Left lung (tissue), 10 donors: ENCODE data around the gene PDE8B. TPM values are rescaled to one million over a fixed set of nuclear protein-coding genes. Genes with fewer than 3 reads are reported as not detected.

Source experiments
- ATAC-seq: fragments of 200-7000 bp; cut with Tn5 transposase; one replicate; pipeline ENCODE4 v1.9.1; 2020; ENCODE audit warnings: moderate library complexity
- DNase-seq, 4 donors: peaks; one replicate each; pipeline ENCODE4 v3.0.0-alpha.2; 2013 to 2020
- H3K27ac ChIP-seq, 2 donors: fragments of 200-600 bp; sonication (generic) in 1 of 2; one replicate each; pipeline versions ENCODE4 v1.5.0 to v1.8.0; 2020 to 2021
- H3K27me3 ChIP-seq, 2 donors: fragments of 200-600 bp; sonication (generic) in 1 of 2; one replicate each; pipeline versions ENCODE4 v1.5.0 to v1.8.0; 2020 to 2021
- H3K36me3 ChIP-seq, 2 donors: fragments of 200-600 bp; sonication (generic) in 1 of 2; one replicate each; pipeline versions ENCODE4 v1.5.0 to v1.8.0; 2020 to 2021
- H3K4me1 ChIP-seq, 2 donors: fragments of 200-600 bp; one replicate each; pipeline ENCODE4 v1.8.0; 2021
- H3K4me3 ChIP-seq, 2 donors: fragments of 200-600 bp; sonication (generic) in 1 of 2; one replicate each; pipeline versions ENCODE4 v1.5.0 to v1.8.0; 2020 to 2021; ENCODE audit warnings: mild to moderate bottlenecking in 1 of 2
- H3K9me3 ChIP-seq, 2 donors: fragments of 200-600 bp; sonication (generic) in 1 of 2; one replicate each; pipeline versions ENCODE4 v1.5.0 to v1.8.0; 2020 to 2021
- intact Hi-C, 2 donors: fragments of 100-400 bp; cut with DNase I; formaldehyde crosslinking; loops; one replicate each; pipeline versions ENCODE4 v1.11.2 to v1.14.2; 2022
- polyA plus RNA-seq, 6 donors: library from polyadenylated mRNA; unstranded; fragments of 120-200 nt; gene quantifications; one replicate each; pipeline ENCODE4 v1.2.1, GENCODE V29; 2013; ENCODE audit not compliant: insufficient read length in 6 of 6
- total RNA-seq, 2 donors: library from RNA; stranded (reverse); fragmentation: NEBNext Ultra II Directional; extraction: Animal tissue kit (Norgen Biotek cat#: 25700); gene quantifications; one replicate each; pipeline ENCODE4 v1.2.1, GENCODE V29; 2021
- TF ChIP-seq, protein P1 (sequence below), 2 donors: fragments of 200-600 bp; sonication (generic) in 1 of 2; IDR thresholded peaks; one replicate each; pipeline versions ENCODE4 v1.5.0 to v1.8.0; 2021; ENCODE audit warnings: antibody characterized with exemption in 2 of 2
- donor health status: DM: no; HTN: yes; CAD: no.
- donor health status: DM: no; HTN: no; CAD: no.

The PDE8B gene
- total and polyA plus RNA-seq, 8 donors: 3.3 to 8.7 (median 6.5) TPM

DNA sequence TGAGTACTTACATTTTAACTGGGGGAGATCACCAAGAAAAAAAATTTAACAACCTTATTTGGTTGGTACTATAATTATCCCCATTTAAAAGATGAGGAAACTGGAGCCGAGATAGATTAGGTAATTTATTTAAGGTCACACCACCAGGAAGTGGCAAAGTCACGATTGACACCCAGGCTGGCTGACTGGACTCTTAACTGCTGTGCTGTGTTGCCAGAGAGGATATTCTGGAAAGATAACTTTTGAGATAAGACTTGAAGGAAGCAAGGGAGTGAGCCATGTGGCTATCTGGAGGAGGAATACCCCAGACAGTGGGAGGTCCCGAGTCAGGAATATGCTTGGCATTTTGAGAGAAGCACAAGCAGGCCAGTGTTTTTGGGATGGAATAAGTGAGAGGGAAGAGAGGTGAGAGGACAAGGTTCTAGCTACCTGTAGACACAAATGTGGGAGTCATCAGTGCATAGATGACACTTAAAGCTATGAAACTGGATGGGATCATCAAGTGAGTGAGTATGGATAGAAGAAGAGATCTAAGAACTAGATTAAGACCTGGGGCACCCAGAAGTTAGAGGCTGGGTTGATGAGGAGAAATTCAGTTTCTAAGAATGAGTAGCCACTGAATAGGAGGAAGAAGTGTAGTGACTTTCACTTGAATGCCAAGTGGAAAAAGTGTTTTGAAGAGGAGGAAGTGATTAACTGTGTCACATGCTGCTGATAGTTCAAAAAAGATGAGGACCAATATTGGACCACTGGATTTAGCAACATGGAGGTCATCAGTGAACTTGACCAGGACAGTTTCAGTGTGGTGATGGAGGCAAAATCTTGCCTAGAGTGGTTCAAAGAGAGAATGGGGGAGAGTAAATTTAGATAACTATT, 25.6 kb downstream of the PDE8B start:
- TF ChIP-seq, protein P1, sequence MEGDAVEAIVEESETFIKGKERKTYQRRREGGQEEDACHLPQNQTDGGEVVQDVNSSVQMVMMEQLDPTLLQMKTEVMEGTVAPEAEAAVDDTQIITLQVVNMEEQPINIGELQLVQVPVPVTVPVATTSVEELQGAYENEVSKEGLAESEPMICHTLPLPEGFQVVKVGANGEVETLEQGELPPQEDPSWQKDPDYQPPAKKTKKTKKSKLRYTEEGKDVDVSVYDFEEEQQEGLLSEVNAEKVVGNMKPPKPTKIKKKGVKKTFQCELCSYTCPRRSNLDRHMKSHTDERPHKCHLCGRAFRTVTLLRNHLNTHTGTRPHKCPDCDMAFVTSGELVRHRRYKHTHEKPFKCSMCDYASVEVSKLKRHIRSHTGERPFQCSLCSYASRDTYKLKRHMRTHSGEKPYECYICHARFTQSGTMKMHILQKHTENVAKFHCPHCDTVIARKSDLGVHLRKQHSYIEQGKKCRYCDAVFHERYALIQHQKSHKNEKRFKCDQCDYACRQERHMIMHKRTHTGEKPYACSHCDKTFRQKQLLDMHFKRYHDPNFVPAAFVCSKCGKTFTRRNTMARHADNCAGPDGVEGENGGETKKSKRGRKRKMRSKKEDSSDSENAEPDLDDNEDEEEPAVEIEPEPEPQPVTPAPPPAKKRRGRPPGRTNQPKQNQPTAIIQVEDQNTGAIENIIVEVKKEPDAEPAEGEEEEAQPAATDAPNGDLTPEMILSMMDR (IDR thresholded peaks at IDR 0.05): no peak
- Histone ChIP-seq H3K36me3 (no peaks in the 10 kb centered on the region), H3K4me3 (no peak overlapping the region), H3K27ac (no peak overlapping the region), H3K4me1 (peaks cover 0 to 3% of the 10 kb centered on the region in 2 donors), H3K27me3 (no peaks in the 10 kb centered on the region), H3K9me3 (no peaks in the 10 kb centered on the region)
- DNase-seq (no peak), ATAC-seq (no peak)
- intact Hi-C loops: no loop called here

DNA sequence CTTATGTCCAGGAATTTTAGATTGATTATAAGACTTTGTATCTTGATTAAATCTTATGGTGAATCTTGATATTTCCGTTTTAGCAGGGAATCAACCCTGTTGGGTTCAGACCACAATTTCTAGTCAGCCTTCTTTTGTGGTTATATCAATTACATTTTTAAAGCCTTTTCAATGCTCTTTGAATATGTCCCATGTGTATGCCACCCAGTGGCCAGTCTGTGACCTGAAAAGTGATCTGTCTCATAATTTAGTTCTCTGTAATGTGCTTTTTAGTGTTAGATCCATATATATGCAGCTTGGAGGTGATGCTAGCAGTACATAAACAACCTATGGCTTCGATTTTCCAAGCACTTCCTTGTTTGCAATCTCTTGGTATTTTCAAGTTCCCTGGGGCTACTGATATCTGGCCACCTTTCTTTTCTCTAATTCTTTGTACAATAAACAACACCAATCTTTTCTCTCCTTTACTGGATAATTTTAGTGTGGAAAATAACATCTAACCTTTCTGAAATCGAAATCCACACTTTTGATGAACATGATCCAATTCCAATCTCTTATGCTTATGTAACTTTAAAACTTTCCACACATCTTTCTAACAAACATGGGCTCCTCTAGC, 28.8 kb downstream of the PDE8B start:
- Histone ChIP-seq H3K27ac (no peak overlapping the region), H3K9me3 (no peaks in the 10 kb centered on the region), H3K36me3 (no peaks in the 10 kb centered on the region), H3K27me3 (no peaks in the 10 kb centered on the region), H3K4me3 (no peak overlapping the region), H3K4me1 (no peaks in the 10 kb centered on the region)
- no peak for DNase-seq
- TF ChIP-seq, protein P1 (IDR thresholded peaks at IDR 0.05): peak in 1 of 2 donors; percentile 27
- peak; percentile 36 for ATAC-seq
- intact Hi-C loops: no loop called here

DNA sequence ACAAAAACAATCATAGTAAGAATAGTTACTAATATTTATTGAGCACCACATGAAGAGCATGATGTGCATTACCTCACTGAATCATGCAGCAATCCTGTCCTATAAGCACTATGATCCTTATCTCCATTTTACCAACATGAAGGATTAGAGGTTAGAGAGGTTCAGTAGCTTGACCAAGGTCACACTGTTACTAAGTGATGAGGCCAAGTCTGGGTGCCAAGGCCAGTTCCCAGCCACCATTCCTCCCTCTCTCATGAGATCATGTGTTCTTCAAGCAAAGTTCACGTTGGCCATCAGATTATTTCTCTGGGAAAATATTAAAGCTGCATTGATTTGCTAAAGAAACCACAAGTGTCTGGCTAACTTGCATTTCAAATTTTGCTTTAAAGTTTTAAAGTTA, 31.0 kb downstream of the PDE8B start:
- no peak overlapping the region for H3K4me3 ChIP-seq
- no peak overlapping the region for H3K27ac ChIP-seq
- TF ChIP-seq, protein P1 (IDR thresholded peaks at IDR 0.05): no peak
- no peaks in the 10 kb centered on the region for H3K4me1 ChIP-seq
- H3K27me3 ChIP-seq: no peaks in the 10 kb centered on the region
- intact Hi-C loops: no loop called here
- H3K9me3 ChIP-seq: no peaks in the 10 kb centered on the region
- H3K36me3 ChIP-seq: no peaks in the 10 kb centered on the region
- no peak for ATAC-seq
- no peak for DNase-seq

DNA sequence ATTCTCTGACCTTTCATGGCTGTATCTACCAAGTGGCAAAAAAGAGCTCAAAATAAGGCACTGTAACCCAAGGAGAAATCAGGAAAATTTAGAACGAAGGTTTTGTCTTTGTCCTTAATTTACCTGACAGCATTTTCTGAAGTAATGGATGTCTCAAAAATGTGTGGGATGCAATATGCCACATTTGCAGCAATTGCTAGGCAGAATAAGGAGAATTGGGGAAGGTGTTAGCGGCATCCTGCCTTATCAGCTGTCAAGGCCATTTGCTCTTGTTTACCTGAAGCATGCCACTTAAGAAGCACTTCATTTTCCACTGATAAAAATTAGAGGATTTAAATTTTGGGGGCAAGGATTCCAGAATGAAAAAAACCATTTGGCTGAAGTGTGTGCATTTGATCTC, 39.0 kb downstream of the PDE8B start:
- no peak overlapping the region for H3K4me3 ChIP-seq
- intact Hi-C loops: no loop called here
- TF ChIP-seq, protein P1 (IDR thresholded peaks at IDR 0.05): no peak
- DNase-seq: no peak
- no peak for ATAC-seq
- H3K27ac ChIP-seq: no peak overlapping the region
- H3K9me3 ChIP-seq: no peaks in the 10 kb centered on the region
- no peaks in the 10 kb centered on the region for H3K4me1 ChIP-seq
- no peaks in the 10 kb centered on the region for H3K36me3 ChIP-seq
- no peaks in the 10 kb centered on the region for H3K27me3 ChIP-seq

DNA sequence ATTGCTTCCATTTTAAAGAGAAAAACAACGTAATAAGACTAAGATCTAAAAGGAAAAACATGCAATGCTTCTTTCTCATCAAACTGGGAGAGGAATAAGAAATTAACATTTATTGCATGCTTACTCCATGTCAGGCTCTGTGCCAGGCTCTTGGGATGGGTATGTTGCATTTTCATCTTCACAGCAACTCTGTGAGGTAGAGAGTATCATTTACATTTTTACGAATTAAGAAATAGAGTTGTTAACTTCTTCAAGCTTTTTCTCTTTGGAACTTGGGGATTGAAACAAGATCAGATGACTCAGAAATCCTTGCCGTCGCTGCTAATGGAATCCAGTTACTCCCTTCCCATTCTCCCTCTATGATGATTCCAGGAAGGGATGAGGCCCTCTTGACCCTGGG, 39.5 kb downstream of the PDE8B start:
- H3K9me3 ChIP-seq: no peaks in the 10 kb centered on the region
- H3K27ac ChIP-seq: no peak overlapping the region
- no peak for DNase-seq
- H3K27me3 ChIP-seq: no peaks in the 10 kb centered on the region
- H3K4me1 ChIP-seq: no peaks in the 10 kb centered on the region
- TF ChIP-seq, protein P1 (IDR thresholded peaks at IDR 0.05): no peak
- intact Hi-C loops: no loop called here
- no peaks in the 10 kb centered on the region for H3K36me3 ChIP-seq
- H3K4me3 ChIP-seq: no peak overlapping the region
- ATAC-seq: no peak
